Activated naive CD4-positive, alpha-beta T cell treated with anti-CD3 and anti-CD28 coated beads, Interleukin-2, amount 50 U/mL, for 24 hours (primary cell): ENCODE data around the gene PLXNA2.

ENCODE experiments used
- H3K27ac Mint-ChIP-seq: one replicate; pipeline ENCODE4 v1.8.0; 2021; ENCODE audit warnings: mild to moderate bottlenecking, mixed read lengths
- H3K27me3 Mint-ChIP-seq: one replicate; pipeline ENCODE4 v1.8.0; 2021; ENCODE audit warnings: mixed read lengths
- H3K36me3 Mint-ChIP-seq: one replicate; pipeline ENCODE4 v1.8.0; 2021; ENCODE audit warnings: mixed read lengths
- H3K4me1 Mint-ChIP-seq: one replicate; pipeline ENCODE4 v1.8.0; 2021; ENCODE audit warnings: mixed read lengths
- H3K4me3 Mint-ChIP-seq: one replicate; pipeline ENCODE4 v1.8.0; 2021; ENCODE audit warnings: mild to moderate bottlenecking, mixed read lengths
- H3K9me3 Mint-ChIP-seq: one replicate; pipeline ENCODE4 v1.8.0; 2021; ENCODE audit warnings: mixed read lengths

Gene PLXNA2

DNA sequence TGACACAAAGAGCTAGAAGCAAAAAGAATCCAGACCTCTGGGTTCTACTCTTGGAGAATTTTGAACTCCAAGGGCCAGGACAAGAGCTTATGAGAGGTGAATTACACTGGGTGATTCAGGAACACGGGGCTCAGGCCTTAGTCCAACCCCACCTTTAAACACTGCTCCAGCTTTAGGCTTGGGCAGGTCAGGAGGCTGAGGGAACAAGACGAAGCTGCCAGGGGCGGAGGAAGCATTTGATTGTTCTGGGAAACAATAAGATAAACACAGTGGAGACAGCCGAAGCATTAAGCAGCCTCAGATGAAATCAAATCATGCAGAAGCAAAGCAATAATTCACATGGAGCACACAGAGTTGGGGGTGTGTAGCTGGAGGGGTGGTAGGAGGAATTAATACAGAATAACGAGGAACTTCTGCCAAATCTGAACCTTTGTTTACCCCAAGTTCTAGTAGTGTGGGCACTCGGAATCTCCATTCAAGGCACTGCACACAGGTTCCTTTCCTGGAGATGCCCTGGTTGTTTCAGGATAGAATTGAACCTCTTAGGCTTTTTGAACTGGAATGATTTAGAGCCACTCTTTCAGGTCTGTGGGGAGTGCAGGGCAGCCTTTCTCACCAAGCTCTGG, 93.2 kb downstream of the PLXNA2 start:
- Mint-ChIP-seq H3K4me1 (no peaks in the 10 kb centered on the region), H3K4me3 (no peak overlapping the region)

DNA sequence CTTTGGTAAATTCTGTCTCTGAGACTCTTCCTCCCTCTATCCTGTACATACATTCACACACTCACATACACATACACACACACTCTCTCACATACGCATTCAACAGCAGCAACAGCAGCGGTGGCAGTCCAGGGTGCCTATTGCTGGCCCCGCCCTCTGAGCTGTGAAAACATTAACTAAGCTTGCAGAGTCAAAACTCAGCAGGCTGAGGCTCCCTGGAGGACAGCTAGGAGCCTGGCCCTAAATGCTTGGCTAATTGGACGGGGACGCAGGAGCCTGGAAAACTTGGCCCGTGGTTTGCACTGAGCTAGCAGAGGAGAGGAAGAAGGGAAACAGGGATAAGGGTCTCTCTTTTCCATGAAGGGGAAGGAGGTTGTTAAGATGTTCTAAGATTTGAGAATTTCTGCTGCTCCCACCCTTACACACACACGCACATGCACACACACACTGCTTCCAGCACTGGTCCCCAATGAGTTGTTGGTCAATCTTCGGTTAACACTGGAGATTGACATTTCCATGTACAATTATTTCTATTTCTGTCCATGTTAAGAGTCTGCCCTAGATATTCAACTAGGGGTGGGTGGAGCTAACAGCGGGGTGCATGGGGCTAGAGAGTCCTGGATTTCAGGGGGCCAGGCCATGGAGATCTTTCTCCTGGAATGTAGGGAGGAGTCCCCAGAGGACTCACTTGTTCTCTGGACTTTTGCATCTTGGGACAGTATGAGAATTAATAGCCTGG, 94.2 kb downstream of the PLXNA2 start:
- Mint-ChIP-seq H3K27me3 (no peaks in the 10 kb centered on the region), H3K27ac (no peak overlapping the region), H3K36me3 (no peaks in the 10 kb centered on the region), H3K4me3 (no peak overlapping the region), H3K9me3 (no peaks in the 10 kb centered on the region), H3K4me1 (no peaks in the 10 kb centered on the region)

More for the DNA sequence above, 93.2 kb downstream of the PLXNA2 start:
- no peak overlapping the region for H3K27ac Mint-ChIP-seq
- no peaks in the 10 kb centered on the region for H3K27me3 Mint-ChIP-seq
- no peaks in the 10 kb centered on the region for H3K9me3 Mint-ChIP-seq
- H3K36me3 Mint-ChIP-seq = no peaks in the 10 kb centered on the region

DNA sequence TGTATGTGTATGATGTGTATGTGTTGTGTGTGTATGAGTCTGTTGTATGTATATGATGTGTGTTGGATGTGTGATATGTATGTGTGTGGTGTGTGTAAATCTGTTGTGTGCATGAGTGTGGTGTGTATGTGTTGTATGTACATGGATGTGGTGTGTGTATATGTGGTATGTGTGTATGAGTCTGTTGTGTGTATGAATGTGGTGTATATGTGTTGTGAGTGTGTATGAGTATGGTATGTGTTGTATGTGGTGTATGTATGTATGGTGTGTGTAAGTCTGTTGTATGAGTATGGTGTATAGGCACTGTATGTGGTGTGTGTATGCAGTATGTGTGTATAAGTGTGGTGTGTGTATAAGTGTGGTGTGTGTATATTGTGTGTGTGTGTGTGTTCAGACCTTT, 95.0 kb downstream of the PLXNA2 start:
- H3K36me3 Mint-ChIP-seq = no peaks in the 10 kb centered on the region
- H3K27me3 Mint-ChIP-seq = no peaks in the 10 kb centered on the region
- H3K4me1 Mint-ChIP-seq = no peaks in the 10 kb centered on the region
- no peaks in the 10 kb centered on the region for H3K9me3 Mint-ChIP-seq
- no peak overlapping the region for H3K4me3 Mint-ChIP-seq
- no peak overlapping the region for H3K27ac Mint-ChIP-seq

DNA sequence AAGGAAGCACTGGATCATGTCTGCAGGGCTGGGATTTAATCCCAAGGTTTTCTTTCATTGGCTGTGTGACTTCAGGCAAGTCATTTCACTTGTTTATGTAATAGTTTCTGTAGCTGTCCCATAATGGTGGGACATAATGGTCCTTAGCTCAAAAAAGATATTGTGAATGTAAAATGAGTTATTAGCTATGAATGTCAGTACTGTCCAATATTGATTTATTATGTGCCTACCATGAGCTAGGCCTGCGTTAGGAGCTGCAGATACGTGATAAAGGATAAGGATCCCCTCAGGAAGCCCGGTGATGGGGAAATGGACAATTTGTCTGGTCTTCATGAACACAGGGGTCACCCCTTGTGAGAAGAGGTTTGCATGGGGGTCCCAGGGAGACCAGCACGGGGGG, 95.8 kb downstream of the PLXNA2 start:
- Mint-ChIP-seq H3K4me3 (no peak overlapping the region), H3K27me3 (no peaks in the 10 kb centered on the region), H3K27ac (no peak overlapping the region), H3K9me3 (no peaks in the 10 kb centered on the region), H3K36me3 (no peaks in the 10 kb centered on the region), H3K4me1 (no peaks in the 10 kb centered on the region)

DNA sequence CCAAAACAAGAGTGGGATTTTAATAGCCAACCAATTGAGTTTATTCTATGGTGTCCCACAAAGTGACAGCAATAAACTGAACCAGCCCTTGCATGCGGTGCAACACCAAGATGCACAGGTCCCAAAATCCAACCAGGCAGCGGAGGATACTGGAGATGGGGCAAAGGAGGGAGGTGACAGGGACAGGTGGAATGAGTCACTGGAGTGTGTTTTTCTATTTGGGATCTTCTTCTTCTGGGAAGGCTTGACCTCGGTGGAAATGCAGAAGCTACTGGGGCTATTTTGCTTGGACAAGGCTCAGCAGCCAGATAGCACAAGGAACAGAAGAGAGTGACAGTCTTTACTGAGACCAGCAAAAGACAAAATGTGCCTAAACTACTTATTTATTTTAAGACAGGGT, 97.5 kb downstream of the PLXNA2 start:
- no peak overlapping the region for H3K4me3 Mint-ChIP-seq

DNA sequence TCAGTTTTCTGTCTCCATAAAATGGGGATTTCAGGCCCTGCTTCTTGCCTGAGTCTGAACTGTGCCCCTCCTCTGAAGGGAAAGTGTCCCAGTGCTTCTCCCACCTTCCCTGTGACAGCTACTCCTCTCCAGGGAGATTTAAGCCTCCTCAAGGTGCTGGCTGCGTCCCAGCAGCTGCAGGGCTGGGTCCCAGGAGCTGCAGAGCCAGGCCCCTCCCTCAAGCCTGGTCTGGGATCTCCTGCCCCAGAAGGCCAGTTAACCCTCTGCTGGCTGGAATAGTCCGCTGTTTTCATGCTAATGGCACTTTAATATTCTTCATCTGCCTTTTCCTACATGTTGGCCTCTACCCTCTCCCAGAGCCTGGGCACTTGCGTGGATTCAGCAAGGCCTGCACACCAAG, 99.0 kb downstream of the PLXNA2 start:
- no peaks in the 10 kb centered on the region for H3K4me1 Mint-ChIP-seq
- H3K9me3 Mint-ChIP-seq = no peaks in the 10 kb centered on the region
- H3K27ac Mint-ChIP-seq = no peak overlapping the region
- no peaks in the 10 kb centered on the region for H3K27me3 Mint-ChIP-seq
- no peak overlapping the region for H3K4me3 Mint-ChIP-seq
- H3K36me3 Mint-ChIP-seq = no peaks in the 10 kb centered on the region

More for the DNA sequence above, 97.5 kb downstream of the PLXNA2 start:
- H3K27me3 Mint-ChIP-seq = no peaks in the 10 kb centered on the region
- no peaks in the 10 kb centered on the region for H3K9me3 Mint-ChIP-seq
- H3K36me3 Mint-ChIP-seq = no peaks in the 10 kb centered on the region
- no peak overlapping the region for H3K27ac Mint-ChIP-seq
- H3K4me1 Mint-ChIP-seq = no peaks in the 10 kb centered on the region

DNA sequence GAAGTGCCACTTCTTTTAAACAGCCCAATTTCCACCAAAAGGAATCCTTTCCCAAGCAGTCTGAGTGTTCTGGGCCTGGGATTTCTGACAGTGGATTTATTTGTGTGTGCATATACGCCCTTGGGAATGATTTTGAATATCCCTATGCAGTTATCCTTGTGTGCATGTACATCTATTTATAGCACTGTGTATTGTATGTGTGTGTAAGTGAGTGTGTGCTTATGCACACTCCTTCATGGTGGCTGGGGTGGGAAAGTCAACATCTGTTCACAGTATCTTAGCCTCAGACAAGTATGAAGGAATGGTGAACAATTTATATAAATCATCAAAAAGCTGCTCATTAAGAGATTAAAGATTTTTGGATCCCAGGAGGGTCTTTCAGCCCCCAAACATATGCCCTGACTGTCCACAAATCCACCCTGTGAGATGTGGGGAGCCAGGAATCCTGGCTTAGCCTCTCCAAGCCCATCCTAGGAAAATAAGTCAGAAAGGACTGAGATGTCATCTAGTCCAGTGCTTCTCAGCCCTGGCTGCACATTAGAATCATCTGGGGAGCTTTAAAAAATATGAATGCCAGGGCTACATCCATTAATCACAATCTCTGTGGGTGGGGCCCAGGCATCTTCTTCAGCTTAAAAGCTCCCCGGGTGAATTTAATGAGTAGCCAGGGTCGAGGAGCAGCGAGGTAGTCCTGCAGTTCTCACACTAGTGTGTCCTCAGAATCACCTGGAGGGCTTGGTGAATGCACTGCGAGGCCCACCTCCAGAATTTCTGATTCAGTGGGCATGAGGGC, 101.4 kb downstream of the PLXNA2 start:
- no peaks in the 10 kb centered on the region for H3K36me3 Mint-ChIP-seq
- no peaks in the 10 kb centered on the region for H3K9me3 Mint-ChIP-seq
- no peak overlapping the region for H3K4me3 Mint-ChIP-seq
- no peaks in the 10 kb centered on the region for H3K27me3 Mint-ChIP-seq
- H3K27ac Mint-ChIP-seq = no peak overlapping the region
- no peaks in the 10 kb centered on the region for H3K4me1 Mint-ChIP-seq

DNA sequence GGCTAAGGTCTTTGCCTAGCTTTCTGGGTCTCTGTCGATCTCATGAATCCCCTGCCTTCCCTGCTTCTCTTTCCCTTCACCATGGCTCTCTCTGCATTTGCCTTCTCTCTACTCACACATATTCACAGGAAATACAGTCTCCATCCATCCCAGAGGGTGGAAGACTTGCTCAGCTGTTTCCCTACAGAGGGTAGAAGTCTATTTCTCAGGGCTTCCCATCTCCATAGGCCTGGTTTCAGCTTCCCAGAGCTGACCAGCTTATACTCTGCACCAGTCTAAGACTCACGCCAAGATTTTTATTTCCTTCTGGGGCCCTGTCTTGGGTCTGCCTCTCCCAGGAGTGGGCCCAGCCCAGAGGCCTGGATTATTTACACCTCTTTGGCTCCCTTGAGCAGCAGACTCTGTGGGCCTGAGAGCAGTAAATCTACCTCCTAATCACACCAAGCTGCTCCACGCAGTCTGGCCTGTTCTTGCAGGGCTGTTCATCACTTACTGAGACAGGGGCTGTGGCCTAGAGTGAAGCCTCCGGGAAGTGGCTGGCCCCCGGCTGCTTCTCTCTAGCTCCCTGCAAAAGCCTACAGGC, 102.5 kb downstream of the PLXNA2 start:
- H3K27ac Mint-ChIP-seq = no peak overlapping the region
- H3K4me1 Mint-ChIP-seq = no peaks in the 10 kb centered on the region
- no peaks in the 10 kb centered on the region for H3K36me3 Mint-ChIP-seq
- no peaks in the 10 kb centered on the region for H3K9me3 Mint-ChIP-seq
- H3K27me3 Mint-ChIP-seq = no peaks in the 10 kb centered on the region
- no peak overlapping the region for H3K4me3 Mint-ChIP-seq

DNA sequence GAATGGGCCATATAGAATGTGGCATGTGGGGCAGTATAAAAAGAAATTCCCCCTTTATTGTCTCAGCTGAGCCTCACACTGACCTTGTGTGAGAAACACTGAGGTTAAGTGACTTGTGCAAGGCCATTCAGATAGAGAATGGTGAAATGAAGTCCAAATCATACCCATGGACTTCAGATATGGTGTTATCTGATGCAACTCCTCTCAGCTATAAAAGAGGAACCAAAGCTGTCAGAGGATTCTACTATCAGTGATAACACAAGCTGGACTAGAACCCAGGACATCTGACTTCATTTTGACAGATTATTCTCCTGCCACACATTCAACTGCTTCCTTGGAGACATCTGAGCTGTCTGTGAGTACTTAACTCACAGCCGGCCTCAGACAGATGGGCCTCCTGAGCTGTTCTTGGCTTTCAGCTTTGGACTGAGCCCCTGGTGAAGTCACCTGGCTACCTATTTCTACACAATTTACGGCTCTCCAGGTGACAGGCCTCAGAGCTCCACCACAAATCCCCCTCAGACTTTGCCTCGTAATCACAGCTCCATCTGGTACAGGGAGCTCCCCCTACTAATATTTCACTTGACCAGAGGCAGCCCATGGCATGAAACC, 104.6 kb downstream of the PLXNA2 start:
- H3K9me3 Mint-ChIP-seq = no peaks in the 10 kb centered on the region
- no peaks in the 10 kb centered on the region for H3K36me3 Mint-ChIP-seq
- no peak overlapping the region for H3K4me3 Mint-ChIP-seq
- no peaks in the 10 kb centered on the region for H3K4me1 Mint-ChIP-seq
- no peaks in the 10 kb centered on the region for H3K27me3 Mint-ChIP-seq
- no peak overlapping the region for H3K27ac Mint-ChIP-seq

DNA sequence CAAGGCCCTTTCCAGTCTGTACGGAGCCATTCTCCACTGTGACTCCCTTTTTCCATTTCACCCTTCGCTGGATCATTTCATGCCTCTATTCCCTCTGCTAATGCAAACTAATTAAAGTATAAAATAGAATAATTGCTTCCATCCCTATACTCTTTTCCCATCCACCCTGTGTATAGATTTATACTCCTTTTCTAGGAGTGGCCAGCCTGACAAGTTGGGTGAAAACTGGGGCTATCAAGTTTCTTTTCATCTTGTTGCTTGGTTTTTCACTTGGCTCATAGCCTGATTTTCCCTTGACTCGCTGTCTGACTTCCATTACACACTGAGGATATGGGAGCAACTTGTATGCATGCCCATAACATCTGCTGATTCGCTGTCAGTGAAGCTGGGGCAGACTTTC, 107.0 kb downstream of the PLXNA2 start:
- no peaks in the 10 kb centered on the region for H3K36me3 Mint-ChIP-seq
- no peak overlapping the region for H3K4me3 Mint-ChIP-seq
- H3K27ac Mint-ChIP-seq = no peak overlapping the region
- H3K9me3 Mint-ChIP-seq = no peaks in the 10 kb centered on the region
- no peaks in the 10 kb centered on the region for H3K4me1 Mint-ChIP-seq
- H3K27me3 Mint-ChIP-seq = peaks cover 1% of the 10 kb centered on the region

DNA sequence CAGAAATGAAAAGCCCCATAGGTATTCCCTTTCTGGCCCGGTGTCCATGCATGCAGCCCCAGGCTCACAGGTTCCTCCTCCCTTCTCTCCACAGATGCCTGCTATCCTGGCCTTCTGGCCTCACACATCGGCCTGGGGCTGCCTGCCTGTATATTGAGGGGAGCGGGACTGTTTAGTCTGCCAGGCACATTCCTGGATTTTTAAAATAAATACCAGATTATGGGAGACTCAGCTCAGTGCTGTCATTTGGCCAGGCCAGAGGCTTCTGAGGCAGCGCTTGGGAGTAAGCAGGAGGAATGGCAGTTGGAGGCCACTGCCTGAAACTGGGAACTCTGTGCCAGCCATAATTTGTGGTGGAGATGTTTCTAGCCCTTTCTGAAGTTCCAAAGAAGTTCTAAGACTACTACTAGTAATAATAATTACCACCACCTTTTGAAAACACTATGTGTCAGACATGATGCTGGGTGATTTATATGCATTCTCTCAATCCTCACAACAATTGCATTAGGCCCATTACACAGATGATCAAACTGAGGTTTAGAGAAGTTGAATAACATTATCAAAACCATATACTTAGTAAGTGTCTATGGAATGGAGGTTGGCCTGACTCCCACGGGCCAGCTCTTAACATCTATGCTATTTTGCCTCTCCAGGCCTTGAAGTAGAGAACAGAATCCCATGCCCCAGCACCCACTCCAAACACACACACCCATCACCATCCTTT, 107.6 kb downstream of the PLXNA2 start:
- Mint-ChIP-seq H3K27me3 (peaks cover 3% of the 10 kb centered on the region), H3K4me1 (no peaks in the 10 kb centered on the region), H3K36me3 (no peaks in the 10 kb centered on the region), H3K9me3 (no peaks in the 10 kb centered on the region), H3K27ac (no peak overlapping the region), H3K4me3 (no peak overlapping the region)

DNA sequence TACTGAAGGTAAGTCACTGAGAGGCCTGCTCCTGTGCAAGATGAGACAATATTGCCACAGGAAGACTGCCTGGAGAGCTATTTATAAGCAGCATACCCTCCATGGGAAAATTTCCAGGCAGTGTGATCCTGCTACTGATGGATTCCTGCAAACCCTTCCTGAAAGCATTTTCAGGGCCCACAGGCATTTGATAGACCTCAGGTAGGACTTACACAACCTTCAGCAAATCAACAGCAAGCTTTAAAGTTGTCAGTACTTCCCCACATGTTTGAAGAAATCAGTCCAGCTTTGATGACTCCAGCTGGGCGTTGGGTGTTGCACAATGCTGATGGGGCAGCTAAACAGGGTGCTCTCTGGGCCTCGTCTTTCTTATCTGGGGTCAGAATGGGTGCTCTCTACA, 108.8 kb downstream of the PLXNA2 start:
- no peaks in the 10 kb centered on the region for H3K4me1 Mint-ChIP-seq
- H3K27me3 Mint-ChIP-seq = peaks cover 9% of the 10 kb centered on the region
- no peak overlapping the region for H3K27ac Mint-ChIP-seq
- no peaks in the 10 kb centered on the region for H3K9me3 Mint-ChIP-seq
- H3K36me3 Mint-ChIP-seq = no peaks in the 10 kb centered on the region
- H3K4me3 Mint-ChIP-seq = no peak overlapping the region

DNA sequence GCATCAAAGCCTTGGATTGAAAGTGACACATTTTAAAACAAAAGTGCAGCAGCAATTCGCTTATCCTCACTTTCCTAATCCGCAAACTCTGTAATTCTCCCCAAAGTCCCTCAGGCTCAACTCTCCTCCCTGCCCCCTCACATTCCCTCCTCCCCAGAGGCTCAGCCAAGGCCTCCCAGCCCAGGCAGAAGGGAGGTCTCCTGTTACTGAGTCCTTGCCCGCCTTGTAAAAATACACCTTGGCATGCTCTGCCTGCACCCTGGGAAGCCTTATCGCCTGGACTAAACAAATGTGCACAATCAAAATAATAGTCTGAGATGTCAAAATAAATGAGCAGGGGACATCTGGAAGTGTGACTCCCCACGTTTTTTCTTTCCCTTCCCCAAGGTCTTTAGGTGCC, 109.7 kb downstream of the PLXNA2 start:
- Mint-ChIP-seq H3K27ac (no peak overlapping the region), H3K27me3 (peaks cover 11% of the 10 kb centered on the region), H3K36me3 (no peaks in the 10 kb centered on the region), H3K4me1 (no peaks in the 10 kb centered on the region), H3K9me3 (no peaks in the 10 kb centered on the region), H3K4me3 (no peak overlapping the region)

DNA sequence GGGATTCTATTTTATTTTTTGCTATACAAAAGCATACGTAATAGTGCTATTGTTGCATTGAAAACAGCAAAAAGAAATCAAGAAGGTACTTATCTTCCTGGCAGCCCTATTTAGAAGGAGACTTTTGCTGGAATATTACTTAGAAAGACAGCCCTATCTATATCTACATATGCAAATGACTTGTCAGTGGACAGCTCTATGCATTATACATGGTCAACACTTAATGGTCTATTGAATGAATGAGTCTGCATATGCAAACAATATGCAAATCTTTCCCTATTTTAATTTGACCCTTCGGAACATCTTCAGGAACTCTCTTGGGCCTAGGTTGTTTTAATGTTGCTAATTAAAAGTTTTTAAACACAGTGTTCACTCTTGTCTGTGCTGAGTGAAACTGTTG, 110.8 kb downstream of the PLXNA2 start:
- H3K36me3 Mint-ChIP-seq = no peaks in the 10 kb centered on the region
- no peak overlapping the region for H3K27ac Mint-ChIP-seq
- no peaks in the 10 kb centered on the region for H3K4me1 Mint-ChIP-seq
- H3K9me3 Mint-ChIP-seq = no peaks in the 10 kb centered on the region
- peaks cover 11% of the 10 kb centered on the region for H3K27me3 Mint-ChIP-seq
- H3K4me3 Mint-ChIP-seq = no peak overlapping the region

DNA sequence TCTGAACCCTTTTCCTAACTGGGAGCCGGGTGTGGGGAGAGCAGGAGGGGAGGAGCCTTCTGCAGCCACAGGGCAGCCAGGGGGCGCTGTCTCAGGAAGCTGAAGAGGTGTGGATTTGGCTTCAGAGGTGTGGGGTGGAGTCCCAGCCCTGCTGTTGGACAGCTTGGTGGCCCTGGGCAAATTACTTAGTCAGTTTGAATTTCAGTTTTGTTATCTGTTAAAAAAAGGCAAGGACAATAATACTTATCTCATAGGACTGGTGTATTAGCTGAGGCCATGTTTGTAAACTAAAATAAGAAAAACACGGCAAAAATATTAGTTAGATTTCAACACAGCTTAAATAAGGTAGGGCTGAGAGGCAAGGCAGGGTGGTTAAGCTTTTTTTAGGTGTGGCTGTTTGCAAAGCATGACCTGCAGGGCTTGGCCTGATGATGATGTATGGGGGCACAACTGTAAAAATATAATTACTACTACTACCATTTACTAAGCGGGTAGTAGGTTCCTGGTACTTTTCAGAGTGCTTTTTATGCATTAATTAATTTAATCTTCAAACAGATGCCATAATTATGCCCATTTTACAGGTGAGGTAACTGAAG, 111.8 kb downstream of the PLXNA2 start:
- Mint-ChIP-seq H3K27ac (no peak overlapping the region), H3K4me3 (no peak overlapping the region), H3K4me1 (no peaks in the 10 kb centered on the region), H3K36me3 (no peaks in the 10 kb centered on the region), H3K27me3 (peaks cover 13% of the 10 kb centered on the region), H3K9me3 (no peaks in the 10 kb centered on the region)
